ENCODE measurements around the gene USP14. TPM values are rescaled to one million over a fixed set of nuclear protein-coding genes. Genes with fewer than 3 reads are reported as not detected.

Gene USP14
- polyA plus RNA-seq, 3 donors, result 57.1 to 69.6 (median 62.5) TPM

Other genes starting within 250 kb of the USP14 start
- gene TUBB8B, start 108.9 kb upstream of the USP14 start, polyA plus RNA-seq (ENCODE audit: insufficient read length in 3 of 3), result 1 to 10 TPM in 1 of 3 donors, under 1 TPM in 2; 0.74 to 1.8 (median 0.86) TPM
- gene THOC1, start 109.5 kb downstream of the USP14 start, polyA plus RNA-seq (ENCODE audit: insufficient read length in 3 of 3), result 100 to 1,000 TPM in 1 of 3 donors, 10 to 100 TPM in 2; 65.4 to 128 (median 80.4) TPM